HEK293 (cell line): ENCODE measurements around the gene PCSK6.
A peak's percentile ranks its signal among the peaks of the same experiment; 100 is the strongest.

Source experiments
- CTCF ChIA-PET: fragments of 350-600 bp; formaldehyde crosslinking; extraction: SDS; loops from one replicate; lab custom pipeline; 2021; ENCODE audit warnings: antibody characterized with exemption; lab: Yijun Ruan, JAX
- POLR2A ChIA-PET: fragments of 300-600 bp; formaldehyde crosslinking; extraction: SDS; loops from one replicate; lab custom pipeline; 2020; ENCODE audit warnings: antibody characterized with exemption, inconsistent platforms; lab: Yijun Ruan, JAX
- H3K27ac ChIP-seq: fragments of 200-500 bp; sonication (Bioruptor generic); 2 replicates; pipeline ENCODE4 v1.5.1; 2014; ENCODE audit warnings: low read depth, low read length, control low read depth, inconsistent platforms; ENCODE audit errors: extremely low read depth
- H3K36me3 ChIP-seq, 2 experiments: fragments of 200-500 bp in 1 of 2; sonication (Bioruptor generic) in 1 of 2; 1 replicate in 1 of 2; 2 replicates in 1 of 2; pipeline ENCODE4 v1.5.1; 2014 to 2017; ENCODE audit warnings: inconsistent platforms in 2 of 2, low read length in 2 of 2; ENCODE audit not compliant: control insufficient read depth in 2 of 2, insufficient read depth in 1 of 2
- H3K4me1 ChIP-seq: fragments of 200-500 bp; sonication (Bioruptor generic); 2 replicates; pipeline ENCODE4 v1.5.1; 2014; ENCODE audit warnings: mild to moderate bottlenecking, low read length, inconsistent platforms; ENCODE audit not compliant: control insufficient read depth, insufficient read depth
- H3K4me3 ChIP-seq: 2 replicates; pipeline ENCODE4 v1.5.1; 2011; ENCODE audit warnings: low read depth, mild to moderate bottlenecking, control low read depth, low read length, moderate library complexity
- H3K9me3 ChIP-seq: fragments of 200-500 bp; sonication (Bioruptor generic); 2 replicates; pipeline ENCODE4 v1.5.1; 2014; ENCODE audit warnings: low read depth, low read length, inconsistent platforms; ENCODE audit not compliant: control insufficient read depth, insufficient read depth
- MZF1 ChIP-seq: fragments of 450-650 bp; formaldehyde crosslinking; IDR thresholded peaks from 2 replicates; pipeline ENCODE4 v1.5.1; 2017; ENCODE audit warnings: missing biosample characterization, missing genetic modification characterization, borderline replicate concordance
- ZNF114 ChIP-seq: fragments of 450-650 bp; formaldehyde crosslinking; IDR thresholded peaks from 2 replicates; pipeline ENCODE4 v1.5.0; 2017; ENCODE audit warnings: missing biosample characterization, missing genetic modification characterization
- ZNF184 ChIP-seq: fragments of 450-650 bp; IDR thresholded peaks from 2 replicates; pipeline ENCODE4 v1.5.1; 2018; ENCODE audit warnings: missing biosample characterization, mild to moderate bottlenecking, missing genetic modification characterization
- ZNF292 ChIP-seq: fragments of 450-650 bp; formaldehyde crosslinking; IDR thresholded peaks from 2 replicates; pipeline ENCODE4 v1.5.1; 2016; ENCODE audit warnings: low read depth, missing biosample characterization, missing genetic modification characterization, borderline replicate concordance
- ZNF341 ChIP-seq: fragments of 450-650 bp; formaldehyde crosslinking; IDR thresholded peaks from 2 replicates; pipeline ENCODE4; 2016; ENCODE audit warnings: low read depth, missing biosample characterization, missing genetic modification characterization
- ZNF670 ChIP-seq: fragments of 450-650 bp; formaldehyde crosslinking; IDR thresholded peaks from 2 replicates; pipeline ENCODE4 v1.5.1; 2016; ENCODE audit warnings: missing biosample characterization, missing genetic modification characterization, low read depth
- TF ChIP-seq, protein P1 (sequence below): fragments of 450-650 bp; formaldehyde crosslinking; IDR thresholded peaks from 2 replicates; pipeline ENCODE4 v1.5.1; 2016; ENCODE audit warnings: missing biosample characterization, missing genetic modification characterization, borderline replicate concordance
- TF ChIP-seq, protein P2 (sequence below): fragments of 450-650 bp; formaldehyde crosslinking; IDR thresholded peaks from 2 replicates; pipeline ENCODE4 v1.5.1; 2016; ENCODE audit warnings: missing biosample characterization, missing genetic modification characterization
- TF ChIP-seq, protein P3 (sequence below): fragments of 450-650 bp; formaldehyde crosslinking; IDR thresholded peaks from 2 replicates; pipeline ENCODE4 v1.5.1; 2016; ENCODE audit warnings: missing biosample characterization, missing genetic modification characterization
- TF ChIP-seq, protein P4 (sequence below): fragments of 450-650 bp; formaldehyde crosslinking; IDR thresholded peaks from 2 replicates; pipeline ENCODE4 v1.5.1; 2017; ENCODE audit warnings: missing biosample characterization, missing genetic modification characterization
- TF ChIP-seq, protein P5 (sequence below): fragments of 450-650 bp; formaldehyde crosslinking; IDR thresholded peaks from 2 replicates; pipeline ENCODE4; 2016; ENCODE audit warnings: missing biosample characterization, missing genetic modification characterization
- TF ChIP-seq, protein P6 (sequence below): fragments of 450-650 bp; formaldehyde crosslinking; IDR thresholded peaks from 2 replicates; pipeline ENCODE4 v1.5.1; 2016; ENCODE audit warnings: missing biosample characterization, missing genetic modification characterization
- TF ChIP-seq, protein P7 (sequence below): fragments of 450-650 bp; formaldehyde crosslinking; IDR thresholded peaks from 2 replicates; pipeline ENCODE4 v1.5.1; 2016; ENCODE audit warnings: missing biosample characterization, missing genetic modification characterization

The PCSK6 gene

DNA sequence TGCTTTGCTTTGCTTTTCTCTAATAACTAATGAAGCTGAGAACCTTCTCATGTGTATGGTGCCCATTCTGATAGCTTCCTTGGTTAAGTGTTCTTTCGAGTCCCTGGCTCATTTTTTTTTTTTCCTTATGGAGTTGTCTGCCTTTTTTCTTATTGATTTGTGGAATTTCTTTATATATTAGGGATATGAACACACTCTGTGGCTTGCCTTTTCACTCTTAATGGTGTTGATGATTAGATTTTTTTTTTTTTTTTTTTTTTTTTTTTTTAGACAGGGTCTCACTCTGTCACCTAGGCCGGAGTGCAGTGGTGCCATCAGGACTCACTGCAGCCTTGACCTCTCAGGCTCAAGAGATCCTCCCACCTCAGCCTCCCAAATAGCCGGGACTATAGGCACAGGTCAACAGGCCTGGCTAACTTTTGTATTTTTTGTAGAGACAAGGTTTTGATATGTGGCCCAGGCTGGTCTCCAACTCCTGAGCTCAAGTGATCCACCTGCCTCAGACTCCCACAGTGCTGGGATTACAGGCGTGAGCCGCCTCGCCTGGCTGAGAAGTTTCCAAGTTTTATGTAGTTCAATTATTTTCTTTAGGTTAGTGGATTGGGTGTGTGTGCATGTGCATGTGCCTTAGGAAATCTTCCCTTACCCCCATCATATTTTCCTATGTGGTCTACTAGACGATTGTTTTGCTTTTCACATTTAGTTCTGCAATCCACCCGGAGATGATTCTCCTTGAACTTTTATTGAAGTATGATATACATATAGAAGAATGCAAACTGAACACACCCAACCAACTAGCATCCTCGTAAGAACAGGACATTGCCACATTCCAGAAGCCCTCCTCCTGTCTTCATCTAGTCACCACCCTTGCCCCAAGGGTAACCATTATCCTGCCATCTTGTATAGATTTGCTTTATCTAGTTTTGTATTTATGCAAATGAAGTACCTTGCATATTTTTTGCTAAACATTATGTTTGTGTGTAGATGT is 192.8 kb downstream of the PCSK6 start:
- Histone ChIP-seq H3K4me1 (peaks cover 11% of the 10 kb centered on the region), H3K9me3 (no peaks in the 10 kb centered on the region), H3K4me3 (peak overlapping the region; percentile 64), H3K27ac (peak overlapping the region; percentile 95), H3K36me3 (peaks cover 7 to 8% of the 10 kb centered on the region in 2 experiments)
- POLR2A ChIA-PET = interaction anchor here (0.7 to 2.0 kb wide), 2 partner anchors 139 to 355 kb away, joined by 5 to 6 read pairs; no protein-coding TSS in a partner anchor
- CTCF ChIA-PET = interaction anchor here (0.6 to 7.4 kb wide), 11 partner anchors 8 to 380 kb away, joined by 3 to 64 read pairs (median 4); no protein-coding TSS in a partner anchor
- TF ChIP-seq, protein P1, sequence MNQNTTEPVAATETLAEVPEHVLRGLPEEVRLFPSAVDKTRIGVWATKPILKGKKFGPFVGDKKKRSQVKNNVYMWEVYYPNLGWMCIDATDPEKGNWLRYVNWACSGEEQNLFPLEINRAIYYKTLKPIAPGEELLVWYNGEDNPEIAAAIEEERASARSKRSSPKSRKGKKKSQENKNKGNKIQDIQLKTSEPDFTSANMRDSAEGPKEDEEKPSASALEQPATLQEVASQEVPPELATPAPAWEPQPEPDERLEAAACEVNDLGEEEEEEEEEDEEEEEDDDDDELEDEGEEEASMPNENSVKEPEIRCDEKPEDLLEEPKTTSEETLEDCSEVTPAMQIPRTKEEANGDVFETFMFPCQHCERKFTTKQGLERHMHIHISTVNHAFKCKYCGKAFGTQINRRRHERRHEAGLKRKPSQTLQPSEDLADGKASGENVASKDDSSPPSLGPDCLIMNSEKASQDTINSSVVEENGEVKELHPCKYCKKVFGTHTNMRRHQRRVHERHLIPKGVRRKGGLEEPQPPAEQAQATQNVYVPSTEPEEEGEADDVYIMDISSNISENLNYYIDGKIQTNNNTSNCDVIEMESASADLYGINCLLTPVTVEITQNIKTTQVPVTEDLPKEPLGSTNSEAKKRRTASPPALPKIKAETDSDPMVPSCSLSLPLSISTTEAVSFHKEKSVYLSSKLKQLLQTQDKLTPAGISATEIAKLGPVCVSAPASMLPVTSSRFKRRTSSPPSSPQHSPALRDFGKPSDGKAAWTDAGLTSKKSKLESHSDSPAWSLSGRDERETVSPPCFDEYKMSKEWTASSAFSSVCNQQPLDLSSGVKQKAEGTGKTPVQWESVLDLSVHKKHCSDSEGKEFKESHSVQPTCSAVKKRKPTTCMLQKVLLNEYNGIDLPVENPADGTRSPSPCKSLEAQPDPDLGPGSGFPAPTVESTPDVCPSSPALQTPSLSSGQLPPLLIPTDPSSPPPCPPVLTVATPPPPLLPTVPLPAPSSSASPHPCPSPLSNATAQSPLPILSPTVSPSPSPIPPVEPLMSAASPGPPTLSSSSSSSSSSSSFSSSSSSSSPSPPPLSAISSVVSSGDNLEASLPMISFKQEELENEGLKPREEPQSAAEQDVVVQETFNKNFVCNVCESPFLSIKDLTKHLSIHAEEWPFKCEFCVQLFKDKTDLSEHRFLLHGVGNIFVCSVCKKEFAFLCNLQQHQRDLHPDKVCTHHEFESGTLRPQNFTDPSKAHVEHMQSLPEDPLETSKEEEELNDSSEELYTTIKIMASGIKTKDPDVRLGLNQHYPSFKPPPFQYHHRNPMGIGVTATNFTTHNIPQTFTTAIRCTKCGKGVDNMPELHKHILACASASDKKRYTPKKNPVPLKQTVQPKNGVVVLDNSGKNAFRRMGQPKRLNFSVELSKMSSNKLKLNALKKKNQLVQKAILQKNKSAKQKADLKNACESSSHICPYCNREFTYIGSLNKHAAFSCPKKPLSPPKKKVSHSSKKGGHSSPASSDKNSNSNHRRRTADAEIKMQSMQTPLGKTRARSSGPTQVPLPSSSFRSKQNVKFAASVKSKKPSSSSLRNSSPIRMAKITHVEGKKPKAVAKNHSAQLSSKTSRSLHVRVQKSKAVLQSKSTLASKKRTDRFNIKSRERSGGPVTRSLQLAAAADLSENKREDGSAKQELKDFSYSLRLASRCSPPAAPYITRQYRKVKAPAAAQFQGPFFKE (tag by site-specific recombination) = no peak
- TF ChIP-seq, protein P2, sequence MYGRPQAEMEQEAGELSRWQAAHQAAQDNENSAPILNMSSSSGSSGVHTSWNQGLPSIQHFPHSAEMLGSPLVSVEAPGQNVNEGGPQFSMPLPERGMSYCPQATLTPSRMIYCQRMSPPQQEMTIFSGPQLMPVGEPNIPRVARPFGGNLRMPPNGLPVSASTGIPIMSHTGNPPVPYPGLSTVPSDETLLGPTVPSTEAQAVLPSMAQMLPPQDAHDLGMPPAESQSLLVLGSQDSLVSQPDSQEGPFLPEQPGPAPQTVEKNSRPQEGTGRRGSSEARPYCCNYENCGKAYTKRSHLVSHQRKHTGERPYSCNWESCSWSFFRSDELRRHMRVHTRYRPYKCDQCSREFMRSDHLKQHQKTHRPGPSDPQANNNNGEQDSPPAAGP (tag by site-specific recombination) = peak; percentile 35; the same call in 1 of the 2 replicates
- TF ChIP-seq, protein P3, sequence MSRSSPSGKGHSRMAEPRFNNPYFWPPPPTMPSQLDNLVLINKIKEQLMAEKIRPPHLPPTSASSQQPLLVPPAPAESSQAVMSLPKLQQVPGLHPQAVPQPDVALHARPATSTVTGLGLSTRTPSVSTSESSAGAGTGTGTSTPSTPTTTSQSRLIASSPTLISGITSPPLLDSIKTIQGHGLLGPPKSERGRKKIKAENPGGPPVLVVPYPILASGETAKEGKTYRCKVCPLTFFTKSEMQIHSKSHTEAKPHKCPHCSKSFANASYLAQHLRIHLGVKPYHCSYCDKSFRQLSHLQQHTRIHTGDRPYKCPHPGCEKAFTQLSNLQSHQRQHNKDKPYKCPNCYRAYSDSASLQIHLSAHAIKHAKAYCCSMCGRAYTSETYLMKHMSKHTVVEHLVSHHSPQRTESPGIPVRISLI = peak; percentile 96

DNA sequence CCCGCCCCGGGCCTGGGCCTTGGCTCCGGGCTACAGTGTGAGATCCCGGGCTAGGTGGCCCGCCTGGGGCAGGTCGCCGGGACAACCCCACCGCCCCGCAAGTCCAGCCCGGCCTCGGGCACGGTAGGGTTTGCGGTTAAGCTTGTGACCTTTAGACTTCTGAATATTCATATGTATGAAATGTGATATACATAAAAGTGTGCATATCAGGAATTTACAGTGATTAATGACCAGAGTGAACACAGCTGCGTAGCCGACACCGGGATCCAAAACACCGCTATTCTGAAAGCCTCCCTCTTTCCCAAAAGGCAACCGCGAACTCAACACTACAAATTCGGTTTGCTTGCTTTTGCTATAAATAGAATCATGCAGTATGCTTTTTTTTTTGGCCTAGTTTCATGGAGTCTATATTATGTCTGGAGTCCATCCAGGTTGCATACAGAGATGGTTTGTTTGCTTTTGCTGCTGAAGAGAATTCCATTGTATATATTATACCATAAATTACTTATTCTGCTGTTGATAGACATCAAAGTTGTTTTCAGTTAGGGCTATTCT is 193.8 kb downstream of the PCSK6 start:
- H3K4me3 ChIP-seq = peak overlapping the region; percentile 64
- ChIA-PET CTCF (interaction anchor here (0.6 to 7.4 kb wide), 7 partner anchors 8 to 379 kb away, joined by 3 to 64 read pairs (median 4); no protein-coding TSS in a partner anchor), POLR2A (interaction anchor here (0.7 to 2.8 kb wide), 7 partner anchors 10 to 428 kb away, joined by 4 to 10 read pairs (median 6); partner anchors contain the start of gene TARS3)
- no peaks in the 10 kb centered on the region for H3K9me3 ChIP-seq
- peaks cover 17% of the 10 kb centered on the region in 2 experiments for H3K36me3 ChIP-seq
- peaks cover 11% of the 10 kb centered on the region for H3K4me1 ChIP-seq
- peak overlapping the region; percentile 95 for H3K27ac ChIP-seq
- TF ChIP-seq ZNF670 (tag by site-specific recombination) (no peak), ZNF292 (no peak), ZNF114 (tag by site-specific recombination) (no peak), ZNF184 (tag by site-specific recombination) (no peak), ZNF341 (tag by site-specific recombination) (peak; percentile 92), MZF1 (no peak)
- TF ChIP-seq, protein P4, sequence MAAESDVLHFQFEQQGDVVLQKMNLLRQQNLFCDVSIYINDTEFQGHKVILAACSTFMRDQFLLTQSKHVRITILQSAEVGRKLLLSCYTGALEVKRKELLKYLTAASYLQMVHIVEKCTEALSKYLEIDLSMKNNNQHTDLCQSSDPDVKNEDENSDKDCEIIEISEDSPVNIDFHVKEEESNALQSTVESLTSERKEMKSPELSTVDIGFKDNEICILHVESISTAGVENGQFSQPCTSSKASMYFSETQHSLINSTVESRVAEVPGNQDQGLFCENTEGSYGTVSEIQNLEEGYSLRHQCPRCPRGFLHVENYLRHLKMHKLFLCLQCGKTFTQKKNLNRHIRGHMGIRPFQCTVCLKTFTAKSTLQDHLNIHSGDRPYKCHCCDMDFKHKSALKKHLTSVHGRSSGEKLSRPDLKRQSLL (tag by site-specific recombination) = no peak
- TF ChIP-seq, protein P5, sequence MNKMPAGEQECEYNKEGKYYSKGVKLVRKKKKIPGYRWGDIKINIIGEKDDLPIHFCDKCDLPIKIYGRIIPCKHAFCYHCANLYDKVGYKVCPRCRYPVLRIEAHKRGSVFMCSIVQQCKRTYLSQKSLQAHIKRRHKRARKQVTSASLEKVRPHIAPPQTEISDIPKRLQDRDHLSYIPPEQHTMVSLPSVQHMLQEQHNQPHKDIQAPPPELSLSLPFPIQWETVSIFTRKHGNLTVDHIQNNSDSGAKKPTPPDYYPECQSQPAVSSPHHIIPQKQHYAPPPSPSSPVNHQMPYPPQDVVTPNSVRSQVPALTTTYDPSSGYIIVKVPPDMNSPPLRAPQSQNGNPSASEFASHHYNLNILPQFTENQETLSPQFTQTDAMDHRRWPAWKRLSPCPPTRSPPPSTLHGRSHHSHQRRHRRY (tag by site-specific recombination) = no peak
- TF ChIP-seq, protein P6, sequence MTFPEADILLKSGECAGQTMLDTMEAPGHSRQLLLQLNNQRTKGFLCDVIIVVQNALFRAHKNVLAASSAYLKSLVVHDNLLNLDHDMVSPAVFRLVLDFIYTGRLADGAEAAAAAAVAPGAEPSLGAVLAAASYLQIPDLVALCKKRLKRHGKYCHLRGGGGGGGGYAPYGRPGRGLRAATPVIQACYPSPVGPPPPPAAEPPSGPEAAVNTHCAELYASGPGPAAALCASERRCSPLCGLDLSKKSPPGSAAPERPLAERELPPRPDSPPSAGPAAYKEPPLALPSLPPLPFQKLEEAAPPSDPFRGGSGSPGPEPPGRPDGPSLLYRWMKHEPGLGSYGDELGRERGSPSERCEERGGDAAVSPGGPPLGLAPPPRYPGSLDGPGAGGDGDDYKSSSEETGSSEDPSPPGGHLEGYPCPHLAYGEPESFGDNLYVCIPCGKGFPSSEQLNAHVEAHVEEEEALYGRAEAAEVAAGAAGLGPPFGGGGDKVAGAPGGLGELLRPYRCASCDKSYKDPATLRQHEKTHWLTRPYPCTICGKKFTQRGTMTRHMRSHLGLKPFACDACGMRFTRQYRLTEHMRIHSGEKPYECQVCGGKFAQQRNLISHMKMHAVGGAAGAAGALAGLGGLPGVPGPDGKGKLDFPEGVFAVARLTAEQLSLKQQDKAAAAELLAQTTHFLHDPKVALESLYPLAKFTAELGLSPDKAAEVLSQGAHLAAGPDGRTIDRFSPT = peak; percentile 77; the same call in 1 of the 2 replicates
- TF ChIP-seq, protein P7, sequence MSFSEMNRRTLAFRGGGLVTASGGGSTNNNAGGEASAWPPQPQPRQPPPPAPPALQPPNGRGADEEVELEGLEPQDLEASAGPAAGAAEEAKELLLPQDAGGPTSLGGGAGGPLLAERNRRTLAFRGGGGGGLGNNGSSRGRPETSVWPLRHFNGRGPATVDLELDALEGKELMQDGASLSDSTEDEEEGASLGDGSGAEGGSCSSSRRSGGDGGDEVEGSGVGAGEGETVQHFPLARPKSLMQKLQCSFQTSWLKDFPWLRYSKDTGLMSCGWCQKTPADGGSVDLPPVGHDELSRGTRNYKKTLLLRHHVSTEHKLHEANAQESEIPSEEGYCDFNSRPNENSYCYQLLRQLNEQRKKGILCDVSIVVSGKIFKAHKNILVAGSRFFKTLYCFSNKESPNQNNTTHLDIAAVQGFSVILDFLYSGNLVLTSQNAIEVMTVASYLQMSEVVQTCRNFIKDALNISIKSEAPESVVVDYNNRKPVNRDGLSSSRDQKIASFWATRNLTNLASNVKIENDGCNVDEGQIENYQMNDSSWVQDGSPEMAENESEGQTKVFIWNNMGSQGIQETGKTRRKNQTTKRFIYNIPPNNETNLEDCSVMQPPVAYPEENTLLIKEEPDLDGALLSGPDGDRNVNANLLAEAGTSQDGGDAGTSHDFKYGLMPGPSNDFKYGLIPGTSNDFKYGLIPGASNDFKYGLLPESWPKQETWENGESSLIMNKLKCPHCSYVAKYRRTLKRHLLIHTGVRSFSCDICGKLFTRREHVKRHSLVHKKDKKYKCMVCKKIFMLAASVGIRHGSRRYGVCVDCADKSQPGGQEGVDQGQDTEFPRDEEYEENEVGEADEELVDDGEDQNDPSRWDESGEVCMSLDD (tag by site-specific recombination) = 0 out of 2 replicates have a peak, but pooled peaks have one; percentile 50
